ES-I3 (cell line): ENCODE results near the gene NPHP4.

ENCODE experiments used
- H3K36me3 ChIP-seq: 2 replicates; pipeline ENCODE4 v1.6.1; 2013; ENCODE audit warnings: mild to moderate bottlenecking, low read length, control low read depth, moderate library complexity; ENCODE audit not compliant: insufficient read depth
- H3K4me1 ChIP-seq: 2 replicates; pipeline ENCODE4 v1.6.1; 2013; ENCODE audit warnings: mild to moderate bottlenecking, control low read depth, low read length; ENCODE audit not compliant: insufficient read depth
- H3K9ac ChIP-seq: 2 replicates; pipeline ENCODE4 v1.6.1; 2013; ENCODE audit warnings: low read depth, mild to moderate bottlenecking, low read length, moderate library complexity
- H3K9me3 ChIP-seq: 2 replicates; pipeline ENCODE4 v1.6.1; 2013; ENCODE audit warnings: mild to moderate bottlenecking, low read length, moderate library complexity; ENCODE audit not compliant: control insufficient read depth, insufficient read depth

Gene NPHP4

GRCh38 chr1:5968161-5968736 lies 24.0 kb downstream of the NPHP4 start:
- no peaks in the 10 kb centered on the region for H3K36me3 ChIP-seq
- H3K9ac ChIP-seq = no peak overlapping the region
- 0 out of 2 replicates have a peak, but pooled peaks cover 4% of the 10 kb centered on the region for H3K4me1 ChIP-seq
- no peaks in the 10 kb centered on the region for H3K9me3 ChIP-seq

GRCh38 chr1:5967351-5968160 lies 24.7 kb downstream of the NPHP4 start:
- no peaks in the 10 kb centered on the region for H3K9me3 ChIP-seq
- H3K4me1 ChIP-seq = 0 out of 2 replicates have a peak, but pooled peaks cover 4% of the 10 kb centered on the region
- H3K36me3 ChIP-seq = no peaks in the 10 kb centered on the region
- H3K9ac ChIP-seq = no peak overlapping the region

GRCh38 chr1:5966543-5967205 lies 25.6 kb downstream of the NPHP4 start:
- H3K4me1 ChIP-seq = 0 out of 2 replicates have a peak, but pooled peaks cover 4% of the 10 kb centered on the region
- H3K36me3 ChIP-seq = no peaks in the 10 kb centered on the region
- H3K9me3 ChIP-seq = no peaks in the 10 kb centered on the region
- no peak overlapping the region for H3K9ac ChIP-seq

- H3K4me1 ChIP-seq = 0 out of 2 replicates have a peak, but pooled peaks cover 1% of the 10 kb centered on the region
- no peaks in the 10 kb centered on the region for H3K36me3 ChIP-seq
- H3K9me3 ChIP-seq = no peaks in the 10 kb centered on the region
- no peak overlapping the region for H3K9ac ChIP-seq
These were observed 26.6 kb downstream of the NPHP4 start for GRCh38 chr1:5965586-5966131.

GRCh38 chr1:5962265-5963105 lies 29.7 kb downstream of the NPHP4 start:
- Histone ChIP-seq H3K36me3 (no peaks in the 10 kb centered on the region), H3K4me1 (no peaks in the 10 kb centered on the region), H3K9ac (no peak overlapping the region), H3K9me3 (no peaks in the 10 kb centered on the region)

GRCh38 chr1:5961601-5962000 lies 30.6 kb downstream of the NPHP4 start:
- no peaks in the 10 kb centered on the region for H3K36me3 ChIP-seq
- no peak overlapping the region for H3K9ac ChIP-seq
- H3K9me3 ChIP-seq = no peaks in the 10 kb centered on the region
- H3K4me1 ChIP-seq = no peaks in the 10 kb centered on the region

GRCh38 chr1:5960336-5960735 lies 31.9 kb downstream of the NPHP4 start:
- no peaks in the 10 kb centered on the region for H3K36me3 ChIP-seq
- H3K9me3 ChIP-seq = no peaks in the 10 kb centered on the region
- no peaks in the 10 kb centered on the region for H3K4me1 ChIP-seq
- H3K9ac ChIP-seq = no peak overlapping the region

- Histone ChIP-seq H3K9me3 (no peaks in the 10 kb centered on the region), H3K36me3 (no peaks in the 10 kb centered on the region), H3K9ac (no peak overlapping the region), H3K4me1 (no peaks in the 10 kb centered on the region)
These were observed 32.5 kb downstream of the NPHP4 start for GRCh38 chr1:5959667-5960230.

- no peaks in the 10 kb centered on the region for H3K9me3 ChIP-seq
- no peaks in the 10 kb centered on the region for H3K36me3 ChIP-seq
These were observed 33.1 kb downstream of the NPHP4 start for GRCh38 chr1:5959087-5959486.

GRCh38 chr1:5956022-5956830 lies 36.0 kb downstream of the NPHP4 start:
- no peaks in the 10 kb centered on the region for H3K4me1 ChIP-seq
- no peaks in the 10 kb centered on the region for H3K9me3 ChIP-seq
- H3K36me3 ChIP-seq = no peaks in the 10 kb centered on the region
- H3K9ac ChIP-seq = no peak overlapping the region

More at GRCh38 chr1:5959087-5959486, 33.1 kb downstream of the NPHP4 start:
- no peaks in the 10 kb centered on the region for H3K4me1 ChIP-seq
- no peak overlapping the region for H3K9ac ChIP-seq

- Histone ChIP-seq H3K9ac (no peak overlapping the region), H3K4me1 (no peaks in the 10 kb centered on the region), H3K36me3 (no peaks in the 10 kb centered on the region), H3K9me3 (no peaks in the 10 kb centered on the region)
These were observed 36.7 kb downstream of the NPHP4 start for GRCh38 chr1:5955479-5955977.

- Histone ChIP-seq H3K4me1 (no peaks in the 10 kb centered on the region), H3K36me3 (no peaks in the 10 kb centered on the region), H3K9ac (no peak overlapping the region), H3K9me3 (peaks cover 3% of the 10 kb centered on the region; the same call in 1 of the 2 replicates)
These were observed 37.3 kb downstream of the NPHP4 start for GRCh38 chr1:5954964-5955363.

- no peaks in the 10 kb centered on the region for H3K4me1 ChIP-seq
- peaks cover 3% of the 10 kb centered on the region; the same call in 1 of the 2 replicates for H3K9me3 ChIP-seq
- no peaks in the 10 kb centered on the region for H3K36me3 ChIP-seq
- no peak overlapping the region for H3K9ac ChIP-seq
These were observed 38.8 kb downstream of the NPHP4 start for GRCh38 chr1:5953386-5953785.
